ENCODE results near the gene GPC6.

The GPC6 gene

DNA sequence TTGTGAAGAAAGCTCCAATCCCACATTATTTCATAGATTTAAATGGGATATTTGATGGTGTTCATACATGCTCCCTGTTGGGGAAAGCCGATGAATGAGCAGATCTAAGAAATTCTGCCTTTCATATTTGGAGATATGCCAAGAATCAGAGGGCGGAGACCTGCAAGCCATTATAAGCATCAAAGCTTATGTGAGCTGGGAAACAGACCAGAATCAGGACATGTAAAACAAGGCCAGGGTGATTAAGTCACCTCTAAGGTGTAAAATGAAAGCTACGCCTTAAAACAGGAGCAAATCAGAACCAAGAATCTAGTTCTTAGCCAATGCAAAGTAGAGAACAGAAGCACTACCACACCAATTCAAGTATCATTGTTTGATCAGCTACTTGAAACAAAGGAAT, 860.5 kb downstream of the GPC6 start:
- TF ChIP-seq, protein P1, sequence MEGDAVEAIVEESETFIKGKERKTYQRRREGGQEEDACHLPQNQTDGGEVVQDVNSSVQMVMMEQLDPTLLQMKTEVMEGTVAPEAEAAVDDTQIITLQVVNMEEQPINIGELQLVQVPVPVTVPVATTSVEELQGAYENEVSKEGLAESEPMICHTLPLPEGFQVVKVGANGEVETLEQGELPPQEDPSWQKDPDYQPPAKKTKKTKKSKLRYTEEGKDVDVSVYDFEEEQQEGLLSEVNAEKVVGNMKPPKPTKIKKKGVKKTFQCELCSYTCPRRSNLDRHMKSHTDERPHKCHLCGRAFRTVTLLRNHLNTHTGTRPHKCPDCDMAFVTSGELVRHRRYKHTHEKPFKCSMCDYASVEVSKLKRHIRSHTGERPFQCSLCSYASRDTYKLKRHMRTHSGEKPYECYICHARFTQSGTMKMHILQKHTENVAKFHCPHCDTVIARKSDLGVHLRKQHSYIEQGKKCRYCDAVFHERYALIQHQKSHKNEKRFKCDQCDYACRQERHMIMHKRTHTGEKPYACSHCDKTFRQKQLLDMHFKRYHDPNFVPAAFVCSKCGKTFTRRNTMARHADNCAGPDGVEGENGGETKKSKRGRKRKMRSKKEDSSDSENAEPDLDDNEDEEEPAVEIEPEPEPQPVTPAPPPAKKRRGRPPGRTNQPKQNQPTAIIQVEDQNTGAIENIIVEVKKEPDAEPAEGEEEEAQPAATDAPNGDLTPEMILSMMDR (conservative IDR thresholded peaks at IDR 0.05): no peak
- H3K27ac ChIP-seq: no peak overlapping the region

DNA sequence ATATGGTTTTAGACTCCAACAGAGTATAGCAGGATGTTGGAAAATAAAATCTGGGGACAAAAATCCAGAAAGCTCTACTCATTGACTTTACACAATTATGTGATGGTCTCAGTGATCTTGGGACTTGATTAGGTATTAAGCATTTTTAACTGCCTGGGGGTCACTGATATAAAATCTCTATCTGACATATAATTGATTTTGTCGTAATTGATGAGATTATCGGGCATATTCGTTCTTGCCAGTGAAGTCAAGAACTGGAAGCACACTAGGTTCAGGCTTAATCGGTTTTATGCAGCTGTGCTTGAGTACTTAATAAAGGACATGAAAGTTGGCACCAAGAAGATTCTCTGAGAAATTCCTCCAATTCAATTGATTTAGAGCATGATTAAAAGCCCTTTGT, 862.1 kb downstream of the GPC6 start:
- TF ChIP-seq, protein P1 (conservative IDR thresholded peaks at IDR 0.05): no peak

DNA sequence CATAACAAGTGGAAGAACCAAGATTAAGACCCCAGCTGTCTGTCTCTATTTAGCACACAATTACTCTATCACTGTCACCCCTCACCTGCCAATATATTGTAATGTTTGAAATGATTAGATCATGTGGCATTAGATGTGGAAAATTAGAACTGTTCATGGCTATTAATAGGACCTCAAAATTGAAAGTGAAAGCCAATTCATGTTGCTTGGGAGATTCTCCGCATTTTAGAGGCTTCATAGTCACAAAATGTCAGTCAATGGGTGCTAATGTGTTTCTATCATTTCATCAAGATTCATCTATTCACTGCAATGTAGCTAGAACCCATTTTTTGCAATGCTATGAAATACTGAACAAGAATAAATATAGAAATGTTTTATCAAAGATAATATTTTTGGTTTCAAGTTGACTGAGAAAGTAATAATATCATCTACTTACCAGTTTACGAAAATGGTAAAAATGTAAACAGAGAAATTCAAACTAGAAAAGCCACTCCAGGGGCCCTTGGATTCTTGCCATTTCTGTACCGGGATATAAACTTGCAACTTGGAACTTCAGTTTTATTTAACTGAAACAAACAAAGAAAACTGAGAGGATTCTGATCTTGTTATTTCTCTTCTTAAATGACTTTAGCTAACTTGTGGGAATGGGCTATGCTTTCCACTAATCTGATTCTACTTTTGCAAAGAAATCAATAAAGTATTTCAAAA, 864.3 kb downstream of the GPC6 start:
- TF ChIP-seq, protein P1 (conservative IDR thresholded peaks at IDR 0.05): no peak
- H3K27ac ChIP-seq: no peak overlapping the region

More for the DNA sequence above, 862.1 kb downstream of the GPC6 start:
- no peak overlapping the region for H3K27ac ChIP-seq

DNA sequence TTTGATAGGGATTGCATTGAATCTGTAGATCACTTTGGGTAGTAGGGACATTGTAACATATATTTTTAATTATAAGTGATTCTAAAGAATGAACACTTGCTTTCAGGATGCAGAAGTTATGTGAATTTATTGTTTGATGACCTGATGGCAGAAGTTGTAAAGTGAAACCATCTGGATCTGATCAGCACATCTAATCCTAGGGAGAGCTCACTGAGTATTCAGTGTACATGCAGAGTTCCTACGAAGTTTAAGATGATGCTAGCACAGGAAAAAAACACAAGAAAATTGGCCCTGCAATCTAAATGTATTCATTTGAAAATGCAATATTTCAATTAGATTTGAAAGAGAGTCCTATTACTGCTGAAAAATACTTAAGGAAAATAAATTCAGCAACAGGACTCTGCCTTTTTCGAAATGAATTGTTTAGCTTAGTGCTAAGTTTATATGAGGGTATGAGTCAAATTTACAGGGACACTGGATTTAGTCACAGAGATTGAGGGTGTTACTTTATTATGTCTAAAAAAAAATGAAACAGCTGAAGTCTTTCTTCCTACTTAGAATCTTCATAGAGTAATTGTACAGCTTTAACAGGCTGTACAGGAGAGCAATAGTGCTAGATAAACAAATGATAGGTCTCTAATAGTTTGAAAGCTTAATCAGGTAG, 867.2 kb downstream of the GPC6 start:
- TF ChIP-seq, protein P1 (conservative IDR thresholded peaks at IDR 0.05): no peak
- H3K27ac ChIP-seq: peak overlapping the region; percentile 68

DNA sequence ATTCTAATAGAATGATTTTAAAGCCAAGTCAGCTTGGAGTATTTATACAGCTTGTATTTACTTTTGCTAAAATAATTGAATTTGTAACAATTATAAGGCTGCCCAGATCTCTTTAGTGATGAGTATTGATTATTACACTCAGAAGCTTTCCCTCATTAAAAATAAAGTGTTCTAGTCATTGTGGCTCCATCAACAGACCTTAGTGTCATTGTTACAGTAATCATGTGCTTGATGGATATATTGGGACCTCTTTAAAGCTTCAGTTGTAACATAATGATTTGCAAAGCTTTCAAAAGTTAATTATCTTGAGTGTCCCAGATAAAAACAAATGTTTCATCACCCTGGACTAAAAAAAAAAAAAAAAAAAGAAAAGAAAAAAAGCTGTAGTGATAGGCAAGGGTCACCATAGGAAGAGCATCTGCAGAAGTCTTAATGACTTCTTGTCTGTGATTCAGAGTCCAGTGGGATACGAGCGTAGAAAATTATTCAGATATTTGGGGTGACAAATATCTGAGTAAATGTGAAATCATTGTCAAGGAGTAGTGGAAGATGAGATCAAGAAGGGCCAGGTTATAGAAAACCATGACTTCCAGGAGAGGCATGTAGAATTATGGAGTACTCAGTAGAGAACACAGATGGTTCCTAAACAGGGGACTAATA, 883.2 kb downstream of the GPC6 start:
- H3K27ac ChIP-seq: peak overlapping the region; percentile 21
- TF ChIP-seq, protein P1 (conservative IDR thresholded peaks at IDR 0.05): no peak

DNA sequence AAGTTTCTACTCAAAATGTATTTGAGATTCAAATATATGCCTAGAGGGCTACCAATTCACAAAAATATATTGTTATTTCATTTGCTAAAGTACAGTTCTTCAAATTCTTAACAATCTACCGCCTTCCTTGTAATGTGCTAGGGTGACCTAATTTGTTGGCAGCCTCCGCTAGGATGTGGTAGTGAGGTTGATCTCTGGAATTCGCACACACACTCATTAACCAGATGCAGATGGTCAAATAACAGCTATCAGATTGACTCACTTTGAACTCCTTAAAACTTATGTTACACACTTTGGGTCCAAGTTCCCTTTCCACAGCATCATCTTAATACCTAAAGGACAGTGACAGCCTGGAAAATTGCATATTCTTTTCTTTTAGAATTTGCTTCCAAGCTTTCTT, 885.6 kb downstream of the GPC6 start:
- H3K27ac ChIP-seq: no peak overlapping the region
- TF ChIP-seq, protein P1 (conservative IDR thresholded peaks at IDR 0.05): no peak

DNA sequence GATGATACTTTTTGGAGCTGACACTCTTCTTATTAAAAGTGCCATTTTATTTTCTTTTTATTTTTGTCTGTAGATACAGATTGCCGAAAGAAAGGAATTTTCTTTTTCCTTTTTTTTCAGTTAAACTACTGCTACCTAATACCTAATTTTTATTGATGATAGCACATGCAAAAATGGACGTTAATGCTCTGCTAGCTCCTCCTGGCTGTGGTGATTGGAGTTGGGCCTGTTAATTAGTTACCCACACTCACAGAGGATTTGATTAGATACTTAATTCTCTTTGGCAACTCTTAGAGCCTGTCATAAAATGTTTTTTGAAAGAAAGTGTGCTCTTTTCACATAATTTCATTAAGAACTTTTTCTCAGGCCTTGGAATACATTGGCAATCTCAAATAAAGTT, 886.1 kb downstream of the GPC6 start:
- TF ChIP-seq, protein P1 (conservative IDR thresholded peaks at IDR 0.05): no peak; the same call in 1 of the 2 replicates
- H3K27ac ChIP-seq: no peak overlapping the region
